ENCODE data around the gene ZSWIM2. TPM values are rescaled to one million over a fixed set of nuclear protein-coding genes. Genes with fewer than 3 reads are reported as not detected.

Gene ZSWIM2
- total RNA-seq, 5 donors from 2014 or later (not counting 1 experiment from before 2014, with no cell fraction given), result not detected

DNA sequence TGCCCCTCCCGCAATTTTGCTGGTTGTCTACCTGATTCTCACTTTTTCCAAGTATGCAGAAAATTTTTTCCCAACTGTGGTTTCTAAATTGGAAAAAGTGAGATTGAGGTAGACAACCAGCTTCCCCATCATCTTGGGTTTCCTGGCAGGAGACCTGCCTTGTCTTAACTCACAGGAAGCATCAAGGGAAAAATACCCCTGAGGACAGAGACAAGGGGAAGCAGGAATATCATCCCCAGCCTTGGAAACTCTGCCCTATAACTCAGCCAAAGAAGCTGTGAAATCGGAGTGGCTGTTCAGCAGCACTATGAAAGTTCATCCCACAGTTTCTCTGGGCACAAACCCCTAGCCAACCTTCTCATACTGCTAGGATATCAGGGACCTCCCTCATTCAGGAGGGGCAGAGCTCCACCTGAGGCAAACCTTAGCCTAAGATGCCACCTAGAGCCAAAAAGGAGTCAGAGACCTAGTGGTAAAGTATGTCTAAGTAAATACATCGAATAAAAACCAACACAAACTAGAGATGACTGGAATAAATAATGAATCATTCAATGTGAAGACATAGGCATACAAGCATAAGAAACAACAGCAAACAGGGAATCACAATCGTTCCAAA lies 68.2 kb downstream of the ZSWIM2 start:
- Mint-ChIP-seq H3K4me3 (no peak overlapping the region), H3K9me3 (peaks cover 8 to 16% (median 13%) of the 10 kb centered on the region in 3 donors), H3K27me3 (no peaks in the 10 kb centered on the region), H3K27ac (no peak overlapping the region), H3K36me3 (no peaks in the 10 kb centered on the region), H3K4me1 (no peaks in the 10 kb centered on the region)
- ChIA-PET POLR2A (no interaction called here), CTCF (no interaction called here)
- H3K9me3 ChIP-seq, result no peaks in the 10 kb centered on the region
- no peaks in the 10 kb centered on the region for H3K4me1 ChIP-seq (ENCODE audit: control insufficient read depth in 1 of 2, extremely low read depth in 1 of 2, insufficient read depth in 2 of 2, low read length in 2 of 2)
- DNase-seq (no peak), ATAC-seq (replicated peaks in 1 of 4) (no peak)
- no peak overlapping the region for H3K27ac ChIP-seq (ENCODE audit: low read length)
- WGBS (ENCODE audit: insufficient coverage), result 60% methylated on average over 1 of the region's 4 CpGs
- no peak overlapping the region for H3K4me3 ChIP-seq (ENCODE audit: control insufficient read depth in 1 of 2, extremely low read depth in 1 of 2, low read length in 1 of 2)
- H3K27me3 ChIP-seq (replicated peaks in 1 of 2; ENCODE audit: control insufficient read depth in 2 of 2, extremely low read depth in 1 of 2, insufficient read depth in 2 of 2, low read length in 1 of 2), result peaks cover 0 to 4% of the 10 kb centered on the region in 2 experiments
- no peaks in the 10 kb centered on the region for H3K36me3 ChIP-seq (ENCODE audit: control insufficient read depth in 2 of 2, extremely low read depth in 1 of 2, insufficient read depth in 1 of 2, low read length in 1 of 2)

Other genes with a start within 250 kb of the ZSWIM2 start
- under 1 TPM; 0.21 to 0.47 (median 0.23) TPM for gene FAM171B, start 155.1 kb downstream of the ZSWIM2 start, total RNA-seq